NCI-H146 treated with DMSO at 0.1 percent for 48 hours (cell line): ENCODE data around the gene GNRH2.
"Not testable (repeated sequence)": the region's sequence is repeated elsewhere in the genome, so short reads cannot be mapped to it uniquely, and the experiment has no call there.

Experiments
- DNase-seq: peaks from one replicate; lab custom pipeline; 2025; ENCODE audit not compliant: unreplicated experiment; lab: John Stamatoyannopoulos, UW

GNRH2 gene

GRCh38 chr20:3072530-3073250 lies 29.3 kb downstream of the GNRH2 start:
- DNase-seq, result no peak

- DNase-seq, result not testable (repeated sequence)
These were observed 29.8 kb downstream of the GNRH2 start for GRCh38 chr20:3073251-3073643.

DNA sequence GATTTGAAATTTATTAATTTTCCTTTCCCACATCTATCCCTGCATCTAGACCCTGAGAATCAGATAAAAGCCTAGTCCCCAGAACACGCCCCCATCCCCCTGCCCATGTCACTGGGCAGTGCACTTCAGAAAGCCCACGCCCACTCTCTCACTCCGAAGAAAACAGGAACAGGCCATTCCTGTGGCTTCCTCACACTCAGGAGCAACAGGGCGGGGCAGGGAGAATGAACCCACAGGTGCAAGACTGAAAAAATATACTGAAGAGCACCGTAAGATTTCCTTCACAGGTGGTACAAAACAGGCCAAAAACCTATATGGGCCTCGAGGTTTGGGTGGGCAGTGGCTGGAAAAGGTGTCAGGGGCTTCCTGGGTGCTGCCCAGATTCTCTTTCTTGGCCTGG lies 31.4 kb downstream of the GNRH2 start:
- no peak for DNase-seq

DNA sequence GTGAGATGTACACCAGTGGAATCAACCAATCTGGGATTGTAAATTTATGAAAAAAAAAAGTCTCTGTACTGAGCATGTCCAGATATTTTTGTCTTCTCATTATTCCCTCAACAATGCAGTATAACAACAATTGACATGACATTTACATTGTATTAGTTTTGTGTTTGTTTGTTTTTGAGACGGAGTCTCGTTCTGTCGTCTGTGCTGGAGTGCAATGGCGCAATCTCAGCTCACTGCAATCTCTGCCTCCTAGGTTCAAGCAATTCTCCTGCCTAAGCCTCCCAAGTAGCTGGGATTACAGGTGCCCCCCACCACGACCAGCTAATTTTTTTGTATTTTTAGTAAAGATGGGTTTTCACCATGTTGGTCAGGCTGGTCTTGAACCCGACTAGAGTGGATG lies 31.9 kb downstream of the GNRH2 start:
- DNase-seq, result not testable (repeated sequence)

DNA sequence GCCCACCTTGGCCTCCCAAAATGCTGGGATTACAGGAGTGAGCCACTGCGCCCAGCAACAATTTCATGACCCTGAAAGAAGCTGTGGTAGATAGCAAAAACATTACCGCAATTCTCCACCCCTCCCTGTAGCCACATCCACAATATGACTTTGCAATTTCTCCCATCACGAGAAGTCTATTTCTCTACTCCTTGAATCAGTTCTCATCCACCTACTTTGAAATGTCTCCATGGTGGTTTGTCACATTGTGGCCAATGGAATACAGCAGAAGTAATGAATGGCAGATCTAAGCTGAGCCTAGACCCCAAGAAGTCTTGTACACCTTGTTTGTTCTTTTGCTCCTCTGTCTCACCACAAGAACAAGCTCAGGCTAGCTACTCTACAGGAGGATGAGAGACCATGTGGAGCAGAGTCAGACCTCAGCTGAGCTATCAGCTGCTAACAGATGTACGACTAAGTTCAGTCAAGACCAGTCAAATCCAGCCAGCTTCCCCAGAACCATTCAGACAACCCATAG lies 34.3 kb downstream of the GNRH2 start:
- DNase-seq, result no peak

GRCh38 chr20:3080939-3081388 lies 37.5 kb downstream of the GNRH2 start:
- no peak for DNase-seq

DNA sequence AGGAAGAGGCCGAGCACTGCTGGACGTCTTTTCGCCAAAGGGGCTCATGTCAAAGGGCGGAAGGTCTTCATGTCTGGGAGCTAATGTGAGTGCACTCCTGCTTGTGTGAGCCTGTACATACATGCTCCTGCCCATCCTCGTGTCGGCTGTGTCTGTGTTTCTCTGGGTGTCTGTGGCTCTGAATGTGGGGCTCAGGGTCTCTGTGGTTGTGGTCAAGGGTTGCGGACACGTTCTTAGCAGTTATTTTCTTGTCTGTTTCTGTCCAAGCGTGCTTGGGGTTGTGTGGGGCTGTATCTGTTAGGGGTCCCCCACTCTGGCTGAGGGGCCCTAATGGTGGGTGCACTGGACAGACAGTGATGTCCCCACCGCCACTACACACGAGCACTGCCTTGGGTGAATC lies 38.2 kb downstream of the GNRH2 start:
- no peak for DNase-seq

DNA sequence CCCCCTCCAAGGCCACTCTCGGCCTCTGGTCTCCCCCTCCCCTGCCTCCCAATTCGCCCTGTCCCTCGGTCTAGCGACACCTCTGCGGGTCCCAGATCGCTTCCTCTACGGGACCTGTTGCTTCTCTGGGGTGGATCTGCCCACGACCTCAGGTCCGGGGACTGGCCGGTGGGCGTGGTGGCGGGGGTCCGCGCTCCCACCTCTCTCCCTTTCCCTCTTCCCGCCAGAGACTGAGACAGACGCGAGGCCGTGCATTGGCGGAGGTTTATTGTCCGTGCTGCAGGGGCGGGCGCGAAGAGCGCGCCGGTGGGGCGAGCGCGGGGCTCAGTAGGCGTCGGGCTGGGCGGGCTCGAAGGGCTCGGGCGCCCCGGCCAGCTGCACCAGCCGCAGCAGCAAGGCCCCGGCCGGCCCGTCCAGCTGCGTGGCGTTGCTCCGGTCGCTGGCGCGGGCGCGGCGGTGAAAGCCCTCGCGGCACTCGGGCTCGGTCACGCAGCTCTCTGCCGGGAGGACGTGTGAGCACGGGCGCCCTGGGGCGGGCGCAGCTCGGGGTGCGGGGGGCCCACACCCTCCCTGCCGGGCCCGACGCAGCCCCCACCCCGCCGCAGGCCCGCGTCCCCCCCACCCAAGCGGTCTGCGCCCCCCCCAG lies 39.0 kb downstream of the GNRH2 start:
- no peak for DNase-seq

DNA sequence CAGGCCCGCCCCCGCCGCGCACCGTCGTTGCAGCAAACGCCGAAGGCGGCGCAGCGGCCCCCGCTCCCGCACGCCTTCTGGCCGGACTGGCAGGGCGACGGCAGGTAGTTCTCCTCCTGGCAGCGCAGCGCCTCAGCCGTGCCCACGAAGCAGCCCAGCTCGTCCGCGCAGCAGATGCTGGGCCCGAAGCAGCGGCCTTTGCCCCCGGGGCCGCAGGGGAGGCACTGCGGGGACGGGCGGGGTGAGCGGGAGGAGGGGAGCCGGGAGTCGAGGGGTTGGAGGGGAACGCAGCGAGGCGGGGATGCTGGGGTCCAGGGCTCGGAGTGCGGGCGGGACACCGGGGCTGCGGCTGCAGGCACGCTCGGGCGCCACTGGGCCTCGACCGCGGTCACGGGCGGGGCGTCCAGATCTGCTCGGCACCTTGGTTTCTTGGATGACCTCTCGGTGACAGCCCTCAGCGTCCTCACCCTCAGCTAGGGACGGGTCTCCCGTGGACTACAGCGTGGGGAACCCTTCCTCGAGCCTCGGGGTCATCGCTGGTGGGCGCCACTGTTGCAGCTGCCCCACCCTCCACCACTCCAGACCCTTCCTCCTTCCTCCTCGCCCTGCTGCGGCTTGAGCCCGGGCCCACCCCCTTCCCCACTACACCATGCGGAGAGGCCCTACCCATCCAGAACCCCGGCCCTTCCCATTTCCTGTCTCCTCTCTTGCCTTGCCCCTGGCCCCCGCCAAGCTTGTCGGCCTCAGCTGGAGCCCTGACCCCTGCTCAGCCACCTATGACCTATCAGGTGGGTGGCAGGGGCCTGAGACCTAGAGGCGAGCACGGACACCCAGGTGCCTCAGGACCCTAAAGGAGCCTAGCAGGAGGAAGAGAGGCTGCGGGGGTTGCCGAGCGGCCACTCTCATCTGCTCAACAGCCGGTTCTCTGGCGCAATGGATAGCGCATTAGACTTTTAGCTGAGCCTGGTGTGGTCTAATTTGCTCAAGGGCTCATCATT lies 39.8 kb downstream of the GNRH2 start:
- no peak for DNase-seq

- DNase-seq, result no peak
These were observed 41.0 kb downstream of the GNRH2 start, which contains the start of gene AVP for GRCh38 chr20:3084283-3084985. TSS of gene AVP (minus strand) at chr20:3084724. CDS start at chr20:3084674, 50 bp downstream.

GRCh38 chr20:3084986-3085360 lies 41.6 kb downstream of the GNRH2 start:
- no peak for DNase-seq

- DNase-seq, result no peak
These were observed 42.2 kb downstream of the GNRH2 start for GRCh38 chr20:3085571-3086072.

- no peak for DNase-seq
These were observed 44.6 kb downstream of the GNRH2 start for GRCh38 chr20:3088031-3088430.

- DNase-seq, result no peak
These were observed 47.1 kb downstream of the GNRH2 start for GRCh38 chr20:3090565-3090964.

GRCh38 chr20:3092611-3093379 lies 49.4 kb downstream of the GNRH2 start:
- DNase-seq, result no peak

GRCh38 chr20:3093861-3094361 lies 50.5 kb downstream of the GNRH2 start:
- no peak for DNase-seq

DNA sequence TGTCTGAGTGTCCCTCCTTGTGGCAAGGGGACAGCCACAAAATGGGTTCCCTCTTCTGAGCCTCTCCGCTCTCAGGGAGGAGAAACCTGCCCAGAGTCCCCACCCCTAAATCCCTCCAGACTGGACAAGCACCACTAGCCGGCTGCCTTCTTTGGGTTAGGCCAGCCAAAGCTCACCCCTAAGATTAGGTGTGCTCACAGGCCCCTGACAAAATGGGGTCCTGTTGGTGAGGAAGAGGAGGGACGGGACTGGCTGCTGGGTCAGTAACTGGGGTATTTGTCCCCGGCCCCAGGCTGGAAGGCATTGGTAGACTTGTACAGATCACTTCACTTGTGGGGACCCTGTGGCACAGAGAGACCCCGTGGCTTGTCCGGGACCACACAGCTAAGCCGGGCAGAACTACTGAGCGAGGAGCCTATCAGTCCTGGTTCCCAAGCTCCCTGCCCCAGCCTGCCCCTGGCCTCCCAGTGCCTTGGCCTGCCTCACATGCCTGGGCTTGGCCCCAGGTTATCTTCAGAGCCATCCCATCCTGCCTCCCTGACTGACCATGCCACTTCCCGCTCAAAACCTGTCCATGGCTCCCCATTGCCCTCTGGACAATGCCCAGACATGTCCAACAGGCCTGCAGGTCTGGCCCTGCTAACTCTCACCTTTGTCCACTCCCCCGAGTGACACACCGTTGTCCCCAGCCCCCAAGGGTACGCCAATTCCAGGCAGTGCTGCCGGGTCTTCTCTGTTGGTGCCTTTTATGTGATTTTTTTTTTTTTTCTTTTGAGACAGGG lies 51.6 kb downstream of the GNRH2 start:
- no peak for DNase-seq
